GM13977 (cell line): Measurements from ENCODE around the gene RHEB.

ENCODE experiments used
- DNase-seq: peaks from one replicate; pipeline ENCODE4 v3.0.0; 2012; ENCODE audit warnings: low spot score
- in situ Hi-C: fragments of 300-500 bp; cut with MboI; formaldehyde crosslinking; loops from one replicate; pipeline ENCODE4 v1.12.0; 2022; ENCODE audit warnings: low sequenced_read_pairs, low pct_unique_long_range_greater_than_20kb, mixed read lengths, inconsistent platforms; ENCODE audit not compliant: unreplicated experiment
- TF ChIP-seq, protein P1 (sequence below): IDR thresholded peaks from 2 replicates; pipeline ENCODE4 v1.5.1; 2012; ENCODE audit warnings: mild to moderate bottlenecking, control low read depth; ENCODE audit not compliant: insufficient read depth; ENCODE audit errors: extremely low read depth, missing control alignments

The RHEB gene

DNA sequence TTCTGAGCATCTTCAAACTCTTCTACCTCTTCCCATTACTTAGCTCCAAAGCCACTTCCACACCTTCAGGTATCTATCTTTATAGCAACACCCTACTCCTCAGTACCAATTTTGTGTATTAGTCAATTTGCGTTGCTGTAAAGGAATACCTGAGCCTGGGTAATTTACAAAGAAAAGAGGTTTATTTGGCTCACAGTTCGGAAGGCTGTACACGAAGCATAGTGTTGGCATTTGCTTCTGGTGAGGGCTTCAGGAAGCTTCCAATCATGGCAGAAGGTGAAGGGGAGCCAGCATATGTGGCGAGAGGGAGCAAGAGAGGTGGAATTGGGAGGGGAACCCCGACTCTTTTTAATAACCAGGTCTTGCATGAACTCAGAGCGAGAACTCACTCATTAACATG is 62.2 kb downstream of the RHEB start:
- TF ChIP-seq, protein P1, sequence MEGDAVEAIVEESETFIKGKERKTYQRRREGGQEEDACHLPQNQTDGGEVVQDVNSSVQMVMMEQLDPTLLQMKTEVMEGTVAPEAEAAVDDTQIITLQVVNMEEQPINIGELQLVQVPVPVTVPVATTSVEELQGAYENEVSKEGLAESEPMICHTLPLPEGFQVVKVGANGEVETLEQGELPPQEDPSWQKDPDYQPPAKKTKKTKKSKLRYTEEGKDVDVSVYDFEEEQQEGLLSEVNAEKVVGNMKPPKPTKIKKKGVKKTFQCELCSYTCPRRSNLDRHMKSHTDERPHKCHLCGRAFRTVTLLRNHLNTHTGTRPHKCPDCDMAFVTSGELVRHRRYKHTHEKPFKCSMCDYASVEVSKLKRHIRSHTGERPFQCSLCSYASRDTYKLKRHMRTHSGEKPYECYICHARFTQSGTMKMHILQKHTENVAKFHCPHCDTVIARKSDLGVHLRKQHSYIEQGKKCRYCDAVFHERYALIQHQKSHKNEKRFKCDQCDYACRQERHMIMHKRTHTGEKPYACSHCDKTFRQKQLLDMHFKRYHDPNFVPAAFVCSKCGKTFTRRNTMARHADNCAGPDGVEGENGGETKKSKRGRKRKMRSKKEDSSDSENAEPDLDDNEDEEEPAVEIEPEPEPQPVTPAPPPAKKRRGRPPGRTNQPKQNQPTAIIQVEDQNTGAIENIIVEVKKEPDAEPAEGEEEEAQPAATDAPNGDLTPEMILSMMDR = no peak
- in situ Hi-C loops = no loop called here
- no peak for DNase-seq

DNA sequence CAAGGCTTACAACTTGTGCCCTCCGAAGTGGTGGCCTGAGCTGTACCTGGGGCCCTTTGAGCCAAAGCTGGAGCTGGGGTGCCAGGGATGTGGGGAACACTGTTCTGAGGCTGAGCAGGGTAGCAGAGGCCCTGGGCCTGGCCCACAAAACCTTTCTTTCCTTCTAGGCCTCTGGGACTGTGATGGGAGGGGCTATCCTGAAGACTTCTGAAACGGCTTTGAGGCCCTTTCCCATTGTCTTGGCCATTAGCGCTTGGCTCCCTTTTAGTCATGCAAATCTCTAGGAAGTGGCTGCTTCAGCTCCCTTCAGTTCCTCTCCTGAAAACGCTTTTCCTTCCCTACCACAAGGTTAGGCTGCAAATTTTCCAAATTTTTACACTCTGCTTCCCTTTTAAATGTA is 62.9 kb downstream of the RHEB start:
- DNase-seq = no peak
- TF ChIP-seq, protein P1 = no peak
- in situ Hi-C loops = no loop called here

GRCh38 chr7:151456276-151456675 is 63.4 kb downstream of the RHEB start:
- no peak for DNase-seq
- TF ChIP-seq, protein P1 = no peak
- in situ Hi-C loops = no loop called here

DNA sequence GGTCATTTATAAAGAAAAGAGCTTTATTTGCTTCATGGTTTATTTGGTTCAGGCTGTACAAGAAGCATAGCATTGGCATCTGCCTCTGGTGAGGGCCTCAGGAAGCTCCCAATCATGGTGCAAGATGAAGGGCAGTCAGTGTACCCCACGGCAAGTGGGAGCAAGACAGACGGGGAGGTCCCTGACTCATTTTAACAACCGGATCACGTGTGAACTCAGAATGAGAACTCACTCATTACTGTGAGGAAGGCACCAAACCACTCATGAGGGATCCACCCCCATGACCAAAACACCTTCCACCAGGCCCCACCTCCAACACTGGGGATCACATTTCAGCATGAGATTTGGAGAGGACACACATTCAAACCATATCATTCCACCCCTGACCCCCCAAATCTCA is 64.0 kb downstream of the RHEB start:
- in situ Hi-C loops = no loop called here
- no peak for DNase-seq
- TF ChIP-seq, protein P1 = no peak

DNA sequence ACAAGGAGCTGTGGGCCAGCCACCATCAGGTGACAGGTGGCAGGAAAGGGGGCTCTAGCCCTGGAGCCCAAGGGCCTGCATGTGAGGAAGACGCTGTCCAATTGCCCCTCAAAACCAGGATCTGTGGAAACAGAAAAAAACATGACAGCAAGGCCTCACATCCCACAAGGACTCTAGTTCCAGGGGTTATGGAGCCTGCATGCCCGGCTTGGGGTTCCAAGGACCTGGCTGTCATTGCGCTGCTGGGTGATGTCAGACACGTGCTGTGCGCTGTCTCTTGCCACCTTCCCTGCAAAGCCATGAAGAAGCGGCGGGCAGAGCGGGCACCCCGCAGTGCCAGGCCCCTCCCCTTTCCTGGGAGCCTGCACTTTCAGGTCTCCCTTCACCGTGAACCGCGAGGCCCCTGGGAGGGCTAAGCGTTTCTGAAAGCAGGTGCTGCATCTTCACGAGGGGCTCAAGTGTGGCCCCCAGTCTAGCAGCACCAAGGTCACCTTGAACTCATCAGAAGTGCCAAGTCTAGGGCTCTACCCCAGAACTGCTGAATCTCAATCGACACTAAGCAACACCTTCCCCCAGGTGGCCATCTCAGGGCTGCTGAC is 64.7 kb downstream of the RHEB start:
- DNase-seq = no peak
- TF ChIP-seq, protein P1 = no peak
- in situ Hi-C loops = no loop called here

DNA sequence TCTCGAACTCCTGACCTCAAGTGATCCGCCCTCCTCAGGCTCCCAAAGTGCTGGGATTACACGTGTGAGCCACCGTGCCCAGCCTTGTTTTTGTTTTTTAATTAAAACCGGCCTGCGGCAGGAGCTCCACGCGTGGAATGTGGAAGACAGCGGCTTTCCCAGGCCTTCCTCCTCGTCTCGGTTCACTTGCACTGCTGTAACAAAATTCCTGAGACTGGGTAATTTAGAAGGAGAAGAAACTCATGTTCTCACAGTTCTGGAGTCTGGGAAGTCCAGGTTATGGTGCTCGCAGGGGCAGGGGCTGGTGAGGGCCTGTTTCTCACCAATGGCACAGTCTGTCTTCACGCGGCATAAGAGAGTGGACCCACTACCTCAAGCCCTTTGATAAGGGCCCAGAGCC is 65.4 kb downstream of the RHEB start:
- TF ChIP-seq, protein P1 = no peak
- in situ Hi-C loops = no loop called here
- DNase-seq = no peak
